ENCODE measurements around the gene PPDPF. TPM values are rescaled to one million over a fixed set of nuclear protein-coding genes. Genes with fewer than 3 reads are reported as not detected.
"Not testable (repeated sequence)": the region's sequence is repeated elsewhere in the genome, so short reads cannot be mapped to it uniquely, and the experiment has no call there.

PPDPF gene
- total RNA-seq, 1 donor from 2014 or later, result 21.9 TPM

GRCh38 chr20:63473555-63474449, 46.8 kb upstream of the PPDPF start:
- TF ChIP-seq CTCF (IDR thresholded peaks at IDR 0.05; ENCODE audit: insufficient read depth, low read length, severe bottlenecking), result no peak
- Histone ChIP-seq H3K27me3 (ENCODE audit: control insufficient read depth, insufficient read depth, low read length) (peaks cover 23% of the 10 kb centered on the region), H3K36me3 (ENCODE audit: control insufficient read depth, insufficient read depth, low read length) (no peaks in the 10 kb centered on the region), H3K4me3 (ENCODE audit: low read depth, low read length) (no peak overlapping the region)
- DNase-seq (ENCODE audit: low read depth) (no peak), FAIRE-seq (no peak)

- DNase-seq (ENCODE audit: low read depth) (peak; percentile 8), FAIRE-seq (no peak)
- Histone ChIP-seq H3K36me3 (ENCODE audit: control insufficient read depth, insufficient read depth, low read length) (no peaks in the 10 kb centered on the region), H3K4me3 (ENCODE audit: low read depth, low read length) (no peak overlapping the region), H3K27me3 (ENCODE audit: control insufficient read depth, insufficient read depth, low read length) (peaks cover 22% of the 10 kb centered on the region)
- TF ChIP-seq CTCF (IDR thresholded peaks at IDR 0.05; ENCODE audit: insufficient read depth, low read length, severe bottlenecking), result no peak
These were observed 45.4 kb upstream of the PPDPF start for GRCh38 chr20:63475209-63475608.

- H3K27me3 ChIP-seq (ENCODE audit: control insufficient read depth, insufficient read depth, low read length), result peaks cover 15% of the 10 kb centered on the region
- H3K4me3 ChIP-seq (ENCODE audit: low read depth, low read length), result no peak overlapping the region
- no peak for TF ChIP-seq CTCF (IDR thresholded peaks at IDR 0.05; ENCODE audit: insufficient read depth, low read length, severe bottlenecking)
- FAIRE-seq (no peak), DNase-seq (ENCODE audit: low read depth) (no peak)
- H3K36me3 ChIP-seq (ENCODE audit: control insufficient read depth, insufficient read depth, low read length), result no peaks in the 10 kb centered on the region
These were observed 43.4 kb upstream of the PPDPF start for GRCh38 chr20:63477061-63477616.

- H3K36me3 ChIP-seq (ENCODE audit: control insufficient read depth, insufficient read depth, low read length), result no peaks in the 10 kb centered on the region
- no peak overlapping the region for H3K4me3 ChIP-seq (ENCODE audit: low read depth, low read length)
- peaks cover 14% of the 10 kb centered on the region for H3K27me3 ChIP-seq (ENCODE audit: control insufficient read depth, insufficient read depth, low read length)
- no peak for TF ChIP-seq CTCF (IDR thresholded peaks at IDR 0.05; ENCODE audit: insufficient read depth, low read length, severe bottlenecking)
- FAIRE-seq, result no peak
- DNase-seq (ENCODE audit: low read depth), result no peak
These were observed 42.6 kb upstream of the PPDPF start for GRCh38 chr20:63477944-63478343.

GRCh38 chr20:63478346-63479302, 41.9 kb upstream of the PPDPF start:
- no peak for DNase-seq (ENCODE audit: low read depth)
- H3K36me3 ChIP-seq (ENCODE audit: control insufficient read depth, insufficient read depth, low read length), result no peaks in the 10 kb centered on the region
- FAIRE-seq, result no peak
- H3K27me3 ChIP-seq (ENCODE audit: control insufficient read depth, insufficient read depth, low read length), result peaks cover 9% of the 10 kb centered on the region
- no peak for TF ChIP-seq CTCF (IDR thresholded peaks at IDR 0.05; ENCODE audit: insufficient read depth, low read length, severe bottlenecking)
- no peak overlapping the region for H3K4me3 ChIP-seq (ENCODE audit: low read depth, low read length)

GRCh38 chr20:63479695-63480419, 40.7 kb upstream of the PPDPF start:
- not testable (repeated sequence) for H3K4me3 ChIP-seq (ENCODE audit: low read depth, low read length); H3K27me3 ChIP-seq (ENCODE audit: control insufficient read depth, insufficient read depth, low read length); FAIRE-seq; H3K36me3 ChIP-seq (ENCODE audit: control insufficient read depth, insufficient read depth, low read length)
- peak; percentile 20 for DNase-seq (ENCODE audit: low read depth)
